Measurements from ENCODE around the gene PHLDB3.
"Not testable (repeated sequence)": the region's sequence is repeated elsewhere in the genome, so short reads cannot be mapped to it uniquely, and the experiment has no call there.

PHLDB3 gene

GRCh38 chr19:43447655-43448054, 56.9 kb downstream of the PHLDB3 start:
- Histone ChIP-seq H3K9me3 (replicated peaks in 1 of 11) (peaks cover 0 to 8% (median 0%) of the 10 kb centered on the region in 11 experiments; a peak in 4 of 22 replicates), H3K27me3 (no peaks in the 10 kb centered on the region), H4K20me1 (no peaks in the 10 kb centered on the region), H3K4me2 (no peak overlapping the region), H3K4me3 (no peak overlapping the region), H3K4me1 (peaks cover 0 to 67% (median 36%) of the 10 kb centered on the region in 10 experiments; a peak in 18 of 20 replicates), H3K36me3 (no peaks in the 10 kb centered on the region), H3K27ac (peak overlapping the region in 1 of 11 experiments; percentile 24; a peak in 1 of 22 replicates), H3K9ac (no peak overlapping the region)
- TF ChIP-seq Cebpa-rat (IDR thresholded peaks at IDR 0.05), result no peak

- Histone ChIP-seq H3K36me3 (no peaks in the 10 kb centered on the region), H3K9ac (no peak overlapping the region), H3K27me3 (no peaks in the 10 kb centered on the region), H3K4me2 (peak overlapping the region in 2 of 11 experiments; percentile 7 to 31; a peak in 1 of 22 replicates), H3K9me3 (replicated peaks in 1 of 11) (peaks cover 0 to 7% (median 0%) of the 10 kb centered on the region in 11 experiments; a peak in 4 of 22 replicates), H3K4me3 (no peak overlapping the region), H3K4me1 (peaks cover 0 to 60% (median 33%) of the 10 kb centered on the region in 10 experiments; a peak in 18 of 20 replicates), H4K20me1 (no peaks in the 10 kb centered on the region), H3K27ac (peak overlapping the region in 1 of 11 experiments; percentile 24; a peak in 1 of 22 replicates)
- TF ChIP-seq Cebpa-rat (IDR thresholded peaks at IDR 0.05), result no peak
Observed at GRCh38 chr19:43446746-43447489, 57.6 kb downstream of the PHLDB3 start.

- Histone ChIP-seq H3K27ac (0 out of 22 replicates have a peak overlapping the region, but pooled peaks of 1 of the 11 experiments have one; percentile 15), H4K20me1 (no peaks in the 10 kb centered on the region), H3K4me1 (peaks cover 2 to 59% (median 28%) of the 10 kb centered on the region in 10 experiments; a peak in 18 of 20 replicates), H3K4me2 (peak overlapping the region in 5 of 11 experiments; percentile 26 to 49 (median 37); a peak in 8 of 22 replicates), H3K9me3 (replicated peaks in 1 of 11) (no peaks in the 10 kb centered on the region), H3K27me3 (no peaks in the 10 kb centered on the region), H3K4me3 (no peak overlapping the region), H3K9ac (no peak overlapping the region), H3K36me3 (no peaks in the 10 kb centered on the region)
- TF ChIP-seq Cebpa-rat (IDR thresholded peaks at IDR 0.05), result no peak
Observed at GRCh38 chr19:43445426-43445825, 59.1 kb downstream of the PHLDB3 start.

- no peak for TF ChIP-seq Cebpa-rat (IDR thresholded peaks at IDR 0.05)
- H3K4me2 ChIP-seq, result peak overlapping the region in 7 of 11 experiments; percentile 2 to 49 (median 33); a peak in 10 of 22 replicates
- no peak overlapping the region for H3K4me3 ChIP-seq
- peaks cover 9 to 59% (median 27%) of the 10 kb centered on the region in 10 experiments for H3K4me1 ChIP-seq
- H3K9me3 ChIP-seq (replicated peaks in 1 of 11), result 0 out of 22 replicates have a peak, but pooled peaks cover 0 to under 1% (median 0%) of the 10 kb centered on the region in 11 experiments
- H3K9ac ChIP-seq, result no peak overlapping the region
- no peaks in the 10 kb centered on the region for H4K20me1 ChIP-seq
- no peaks in the 10 kb centered on the region for H3K27me3 ChIP-seq
- no peak overlapping the region; a peak in 1 of 22 replicates for H3K27ac ChIP-seq
- no peaks in the 10 kb centered on the region for H3K36me3 ChIP-seq
Observed at GRCh38 chr19:43444531-43445287, 59.8 kb downstream of the PHLDB3 start.

- H4K20me1 ChIP-seq; H3K9me3 ChIP-seq (replicated peaks in 1 of 11); H3K36me3 ChIP-seq; H3K4me2 ChIP-seq; H3K4me3 ChIP-seq; H3K27ac ChIP-seq; H3K27me3 ChIP-seq; H3K9ac ChIP-seq: not testable (repeated sequence)
- H3K4me1 ChIP-seq, result peaks cover 13 to 58% (median 29%) of the 10 kb centered on the region in 10 experiments
Observed at GRCh38 chr19:43444091-43444490, 60.5 kb downstream of the PHLDB3 start.

GRCh38 chr19:43441716-43442115, 62.8 kb downstream of the PHLDB3 start:
- peaks cover 0 to 15% (median 9%) of the 10 kb centered on the region in 11 experiments; a peak in 10 of 22 replicates for H3K9me3 ChIP-seq (replicated peaks in 1 of 11)
- H3K4me3 ChIP-seq, result no peak overlapping the region
- H3K27me3 ChIP-seq, result no peaks in the 10 kb centered on the region
- H3K9ac ChIP-seq, result no peak overlapping the region
- TF ChIP-seq Cebpa-rat (IDR thresholded peaks at IDR 0.05), result no peak
- peaks cover 33 to 65% (median 46%) of the 10 kb centered on the region in 10 experiments for H3K4me1 ChIP-seq
- H4K20me1 ChIP-seq, result no peaks in the 10 kb centered on the region
- peak overlapping the region in 1 of 11 experiments; percentile 6; a peak in 1 of 22 replicates for H3K4me2 ChIP-seq
- no peaks in the 10 kb centered on the region for H3K36me3 ChIP-seq
- H3K27ac ChIP-seq, result peak overlapping the region in 2 of 11 experiments; percentile 96 to 97; a peak in 3 of 22 replicates

- Histone ChIP-seq H3K27me3 (no peaks in the 10 kb centered on the region), H3K9me3 (replicated peaks in 1 of 11) (peaks cover 0 to 29% (median 20%) of the 10 kb centered on the region in 11 experiments; a peak in 14 of 22 replicates), H3K36me3 (no peaks in the 10 kb centered on the region), H3K27ac (peak overlapping the region in 10 of 11 experiments; percentile 49 to 97 (median 85); a peak in 19 of 22 replicates), H3K4me3 (no peak overlapping the region), H4K20me1 (no peaks in the 10 kb centered on the region), H3K9ac (peak overlapping the region in 8 of 11 experiments; percentile 9 to 73 (median 62); a peak in 15 of 22 replicates), H3K4me2 (peak overlapping the region; percentile 46 to 89 (median 74)), H3K4me1 (peaks cover 26 to 63% (median 43%) of the 10 kb centered on the region in 10 experiments)
- no peak for TF ChIP-seq Cebpa-rat (IDR thresholded peaks at IDR 0.05)
Observed at GRCh38 chr19:43439709-43440063, 64.9 kb downstream of the PHLDB3 start.

GRCh38 chr19:43439032-43439708, 65.4 kb downstream of the PHLDB3 start:
- peaks cover 23 to 58% (median 41%) of the 10 kb centered on the region in 10 experiments for H3K4me1 ChIP-seq
- peak overlapping the region in 8 of 10 experiments; percentile 27 to 58 (median 44); a peak in 11 of 20 replicates for H3K4me3 ChIP-seq
- no peak for TF ChIP-seq Cebpa-rat (IDR thresholded peaks at IDR 0.05)
- H3K9ac ChIP-seq, result peak overlapping the region; percentile 36 to 85 (median 77); a peak in 20 of 22 replicates
- no peaks in the 10 kb centered on the region for H4K20me1 ChIP-seq
- H3K36me3 ChIP-seq, result no peaks in the 10 kb centered on the region
- peak overlapping the region; percentile 80 to 96 (median 88) for H3K4me2 ChIP-seq
- H3K27me3 ChIP-seq, result no peaks in the 10 kb centered on the region
- H3K9me3 ChIP-seq (replicated peaks in 1 of 11), result peaks cover 0 to 29% (median 20%) of the 10 kb centered on the region in 11 experiments; a peak in 14 of 22 replicates
- peak overlapping the region; percentile 17 to 97 (median 90); a peak in 21 of 22 replicates for H3K27ac ChIP-seq

Data from BLaER1 treated with 17β-estradiol and CSF1 and Interleukin-3, amounts not matched to agents 10 nM and 100 nM (cell line).